22Rv1 (cell line): ENCODE data around the gene ADCY9.

Experiments
- CTCF ChIP-seq: fragments of 450-650 bp; IDR thresholded peaks from 2 replicates; pipeline ENCODE4 v1.5.1; 2017; ENCODE audit warnings: mild to moderate bottlenecking
- ZFX ChIP-seq: fragments of 450-650 bp; IDR thresholded peaks from 2 replicates; pipeline ENCODE4 v1.6.1; 2017; ENCODE audit warnings: antibody characterized with exemption, borderline replicate concordance

DNA sequence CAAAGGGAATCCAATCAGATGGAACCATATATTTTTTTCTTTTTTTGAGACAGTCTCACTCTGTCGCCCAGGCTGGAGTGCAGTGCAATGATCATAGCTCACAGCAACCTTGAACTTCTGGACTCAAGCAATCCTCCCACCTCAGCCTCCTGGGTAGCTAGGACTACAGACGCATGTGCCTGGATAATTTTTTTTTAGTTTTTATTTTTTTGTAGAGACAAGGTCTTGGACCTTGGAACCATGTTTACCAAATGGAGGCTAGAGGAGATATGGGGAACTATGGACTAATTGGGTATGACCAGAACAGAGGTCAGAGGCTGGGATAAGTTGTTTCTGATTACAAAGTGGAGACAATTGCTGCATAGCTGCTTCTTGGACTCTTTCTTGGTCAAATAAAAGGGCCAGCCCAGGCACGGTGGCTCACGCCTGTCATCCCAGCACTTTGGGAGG is 41.2 kb upstream of the ADCY9 start:
- TF ChIP-seq CTCF (no peak), ZFX (no peak)
